ENCODE results near the gene CDRT15.
A peak's percentile ranks its signal among the peaks of the same experiment; 100 is the strongest.
"Not testable (repeated sequence)": the region's sequence is repeated elsewhere in the genome, so short reads cannot be mapped to it uniquely, and the experiment has no call there.

CDRT15 gene

DNA sequence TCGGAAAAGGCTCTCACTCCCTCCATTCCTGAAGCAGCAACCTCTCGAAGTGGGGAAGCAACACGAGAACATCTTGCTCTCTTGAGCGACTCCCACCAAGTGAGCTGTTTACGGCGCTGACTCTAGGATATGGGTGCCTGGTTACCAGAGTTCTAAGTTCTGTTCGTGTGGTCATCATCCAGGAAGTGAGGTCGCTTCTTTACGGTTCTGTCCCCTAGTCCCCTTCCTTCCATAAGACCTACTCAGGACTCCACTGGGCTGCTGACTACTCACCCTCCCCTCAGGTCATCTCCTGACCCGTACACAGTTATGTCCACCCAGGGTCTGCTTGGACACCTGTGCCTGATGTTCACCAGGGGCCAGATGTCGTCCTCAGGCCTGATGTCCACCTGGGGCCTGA, at the start of gene CDRT15:
CDRT15 (minus strand) TSS at position 101 of the 400 bp plus-strand sequence; CDS start at position 72, 29 bp downstream.
- DNase-seq: not testable (repeated sequence)

DNA sequence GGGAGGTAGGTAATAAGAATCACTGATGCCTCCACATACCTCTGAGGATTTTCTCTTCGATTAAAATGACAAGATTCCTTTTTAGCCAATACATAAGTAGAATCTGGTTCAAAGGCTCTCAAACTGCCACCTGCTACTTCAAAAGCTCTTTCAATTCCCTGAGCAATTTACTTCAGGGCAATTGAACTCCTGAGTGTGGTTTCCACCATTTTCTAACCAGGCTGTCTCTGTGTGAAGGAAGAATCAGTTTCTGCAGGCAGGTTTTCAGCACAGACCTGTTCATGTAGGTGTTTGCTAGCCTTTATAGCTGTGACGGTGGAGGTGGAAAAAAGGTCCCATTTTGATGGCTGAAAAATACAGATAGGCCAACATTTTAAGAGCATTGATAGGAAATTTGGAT, 46.1 kb upstream of the CDRT15 start:
- DNase-seq: no peak

DNA sequence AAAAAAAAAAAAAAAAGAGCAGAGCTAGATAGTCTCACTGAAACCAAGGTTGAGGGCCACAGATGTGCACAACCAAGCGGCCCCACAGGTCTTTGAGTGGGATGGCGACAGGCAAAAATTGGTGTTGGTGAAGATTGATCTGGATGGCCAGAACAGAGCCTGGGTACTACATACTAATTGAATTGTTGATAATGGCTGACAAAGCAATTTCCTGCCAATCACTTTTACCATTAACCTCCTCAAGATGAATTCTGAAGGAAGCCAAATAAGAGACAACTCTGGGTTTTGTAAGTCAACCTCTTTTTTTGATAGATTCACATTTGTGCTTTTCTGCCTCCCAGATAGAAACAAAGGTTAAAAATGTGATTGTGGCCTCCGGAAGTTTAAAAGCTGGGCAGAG, 44.9 kb upstream of the CDRT15 start:
- DNase-seq: no peak

DNA sequence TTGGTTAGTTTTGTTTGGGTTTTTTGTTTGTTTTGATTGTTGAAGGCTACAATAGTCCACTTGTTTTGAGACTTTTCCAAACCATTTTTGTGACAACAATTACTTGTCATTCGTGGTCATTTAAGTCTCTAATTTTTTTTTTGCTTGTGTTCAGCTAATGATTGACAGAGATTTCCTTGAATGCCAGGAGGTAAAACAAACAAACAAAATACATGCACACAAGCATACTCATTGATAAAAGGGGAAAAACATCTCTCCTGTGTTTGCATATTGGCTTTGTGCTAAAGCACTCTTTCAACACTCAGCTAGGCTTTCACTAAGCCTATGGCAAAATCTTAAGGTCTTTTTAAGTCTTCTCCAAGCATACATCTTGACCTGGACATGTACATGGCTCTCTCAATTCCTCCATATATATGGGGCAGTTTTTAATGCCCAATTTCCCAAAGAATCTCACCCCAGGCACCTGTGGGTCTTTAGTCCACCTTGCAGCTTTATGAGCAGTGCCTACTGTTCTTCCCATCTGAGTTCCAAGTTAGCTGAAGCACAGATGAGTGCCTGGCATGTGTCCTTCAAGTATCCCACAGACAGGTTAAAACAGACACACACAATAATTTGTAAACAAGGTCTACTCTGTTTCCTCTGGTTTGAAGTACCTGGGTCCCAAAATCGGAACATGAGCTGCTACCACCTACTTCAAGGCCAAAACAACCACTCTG, 40.0 kb upstream of the CDRT15 start:
- DNase-seq: no peak

DNA sequence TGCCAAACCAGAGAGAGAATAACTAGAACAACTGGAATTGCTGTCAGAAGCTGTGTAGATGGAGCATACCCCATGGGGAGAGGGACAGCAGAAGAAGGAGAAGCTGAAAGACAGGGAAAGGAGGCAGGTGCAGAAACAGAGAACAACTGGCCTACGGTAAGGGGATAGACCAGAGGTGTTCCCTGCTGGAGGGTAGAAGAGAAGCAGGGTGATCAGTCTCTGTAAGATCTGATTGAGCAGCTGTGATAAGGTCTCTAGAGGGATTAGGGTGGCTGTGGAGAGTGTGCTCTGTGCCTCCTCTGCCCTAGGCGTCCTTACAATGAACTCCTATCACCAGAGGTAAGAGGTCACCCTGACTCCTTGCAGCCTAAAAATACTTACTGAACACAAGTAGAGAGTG, 33.8 kb upstream of the CDRT15 start:
- DNase-seq: no peak

DNA sequence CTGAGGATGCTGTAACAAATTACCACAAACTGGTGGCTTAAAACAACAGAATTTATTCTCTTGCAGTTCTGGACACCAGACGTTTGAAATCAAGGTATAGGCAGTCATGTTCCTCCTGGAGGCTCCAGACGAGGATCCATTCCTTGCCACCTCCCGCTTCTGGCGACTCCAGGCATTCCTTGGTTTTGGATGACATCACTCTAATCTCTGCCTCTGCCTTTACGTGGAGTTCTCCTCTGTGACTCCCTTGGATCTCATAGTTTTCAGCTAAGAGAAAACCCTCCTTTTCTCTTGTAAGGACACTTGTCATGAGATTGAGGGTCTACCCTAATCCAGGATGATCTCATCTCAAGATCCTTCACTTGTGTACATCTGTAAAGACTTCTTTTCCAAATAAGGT, 32.8 kb upstream of the CDRT15 start:
- DNase-seq: no peak

DNA sequence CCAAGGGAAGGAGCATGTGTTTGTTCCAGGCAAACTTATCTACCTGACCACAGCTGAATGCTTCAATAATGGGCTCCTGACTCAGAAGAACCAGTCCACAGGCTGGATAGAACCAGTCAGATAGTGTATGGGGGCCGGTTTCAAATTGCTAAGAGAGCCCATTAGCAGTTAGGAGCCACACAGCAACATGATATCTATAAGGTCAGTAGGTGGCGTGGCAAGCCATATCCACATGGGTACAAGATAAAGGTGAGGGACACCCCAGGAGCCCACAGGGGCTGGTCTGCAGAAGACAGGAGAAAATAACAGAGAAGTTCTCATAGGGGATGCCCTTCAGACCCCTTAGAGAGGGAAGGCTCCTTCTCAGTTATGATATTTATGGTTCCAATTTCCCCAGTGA, 31.6 kb upstream of the CDRT15 start:
- DNase-seq: peak; percentile 7

DNA sequence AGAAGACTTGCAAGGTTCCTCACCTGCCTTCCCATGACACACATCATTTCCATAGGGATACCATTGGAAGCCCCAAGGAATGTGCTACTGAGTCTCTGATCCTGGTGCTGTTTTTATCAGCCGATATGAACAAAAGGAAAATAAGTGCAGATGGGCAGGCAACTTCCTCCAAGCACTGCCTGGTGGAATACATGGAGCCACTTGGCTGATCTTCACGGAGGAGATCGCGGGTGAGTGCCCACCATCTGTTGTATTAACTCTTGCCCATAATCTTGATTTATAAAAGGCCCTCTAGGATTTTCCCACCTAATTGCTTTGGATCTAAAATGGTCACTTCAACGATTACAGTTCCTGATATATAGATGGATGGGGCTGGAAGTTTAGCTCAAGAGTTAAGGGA, 24.7 kb upstream of the CDRT15 start:
- DNase-seq: no peak

DNA sequence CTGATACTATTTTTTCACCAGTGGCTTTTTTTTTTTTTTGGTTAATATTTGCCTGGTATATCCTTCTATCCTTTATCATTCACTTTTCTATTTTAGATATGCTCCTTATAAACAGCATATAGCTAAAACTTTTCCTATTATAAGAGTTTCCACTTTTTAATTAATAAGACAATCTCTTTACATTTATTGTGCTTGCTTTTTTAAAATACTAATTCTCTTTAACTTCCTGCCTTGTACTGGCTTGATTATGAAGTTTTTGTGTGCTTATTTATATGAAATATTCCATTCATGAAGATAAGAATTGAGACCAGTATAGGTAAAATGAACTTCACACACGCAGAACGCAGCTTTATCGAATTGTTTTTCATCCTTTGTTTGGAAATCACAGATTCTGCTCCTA, 9.0 kb upstream of the CDRT15 start:
- no peak for DNase-seq

DNA sequence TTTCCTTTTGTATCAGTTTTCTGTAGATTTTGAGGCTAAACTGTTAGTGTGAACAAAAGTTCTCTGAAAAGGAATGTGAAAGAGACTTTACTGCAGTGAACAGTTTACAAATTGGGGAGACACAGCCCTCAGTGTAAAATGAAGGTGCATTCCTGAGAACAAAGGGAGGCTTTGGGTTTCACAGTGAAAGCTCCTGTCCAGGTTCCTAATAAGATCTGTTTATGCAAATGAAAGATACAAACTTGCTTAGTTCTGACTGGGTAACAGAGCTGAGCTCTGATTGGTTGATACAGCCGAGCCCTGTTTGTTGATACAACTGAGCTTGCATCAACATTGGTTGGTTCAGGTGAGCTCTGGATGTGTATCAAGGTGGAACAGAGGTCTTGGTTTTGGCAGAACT, 8.3 kb upstream of the CDRT15 start:
- DNase-seq: no peak

DNA sequence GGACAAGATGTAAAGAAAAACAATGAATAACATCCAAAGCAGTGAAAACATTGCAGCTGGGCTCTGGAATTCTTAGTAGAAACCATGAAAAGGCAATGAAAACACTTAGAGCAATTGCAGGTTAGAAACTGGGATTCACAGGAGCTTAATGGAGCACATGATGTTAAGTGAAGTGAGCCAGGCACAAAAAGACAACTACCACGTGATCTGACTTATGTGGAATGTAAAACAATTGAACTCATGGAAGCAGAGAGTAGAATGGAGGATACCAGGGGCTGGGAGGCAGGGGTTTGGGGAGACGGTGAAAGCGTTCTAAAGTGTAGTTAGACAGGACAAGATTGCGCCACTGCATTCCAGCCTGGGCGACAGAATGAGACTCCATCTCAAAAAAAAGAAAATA, 2.6 kb upstream of the CDRT15 start:
- DNase-seq: not testable (repeated sequence)

DNA sequence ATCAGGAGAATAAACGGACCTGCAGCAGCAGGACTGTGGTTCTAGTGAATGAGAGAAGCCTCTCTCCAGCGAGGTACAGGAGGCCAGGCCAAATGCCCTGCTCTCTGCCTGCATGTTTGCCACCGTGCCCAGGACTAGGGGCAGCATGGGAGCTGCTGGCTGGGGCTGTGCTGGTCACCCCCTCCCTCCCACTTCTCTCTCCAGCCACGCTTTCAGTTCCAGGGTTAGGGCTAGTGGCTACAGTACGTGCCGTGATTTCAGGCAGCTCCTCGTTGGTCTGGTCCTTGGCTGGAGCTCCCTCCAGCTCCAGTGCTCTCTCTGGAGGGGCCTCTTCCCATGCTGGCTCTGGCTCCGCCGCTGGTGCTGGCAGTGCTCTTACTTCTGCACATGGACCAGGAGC, 630 bp downstream of the CDRT15 start:
- DNase-seq: not testable (repeated sequence)

DNA sequence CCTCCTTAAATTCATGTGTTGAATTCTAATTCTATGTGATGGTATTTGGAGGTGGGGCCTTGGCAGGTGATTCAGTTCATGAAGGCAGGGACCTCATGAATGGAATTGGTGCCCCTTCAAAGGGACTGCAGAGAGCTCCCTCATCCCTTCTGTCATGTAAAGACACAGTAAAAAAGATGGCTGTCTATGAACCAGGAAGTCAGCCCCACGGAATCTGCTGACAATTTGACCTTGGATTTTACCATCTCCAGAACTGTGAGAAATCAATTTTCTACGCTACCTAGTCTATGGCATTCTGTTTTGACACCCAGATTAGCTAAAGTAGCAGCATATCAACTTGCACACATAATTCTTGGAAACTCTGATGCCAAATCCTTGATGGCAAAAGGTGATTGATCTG, 1.6 kb downstream of the CDRT15 start:
- DNase-seq: not testable (repeated sequence)

DNA sequence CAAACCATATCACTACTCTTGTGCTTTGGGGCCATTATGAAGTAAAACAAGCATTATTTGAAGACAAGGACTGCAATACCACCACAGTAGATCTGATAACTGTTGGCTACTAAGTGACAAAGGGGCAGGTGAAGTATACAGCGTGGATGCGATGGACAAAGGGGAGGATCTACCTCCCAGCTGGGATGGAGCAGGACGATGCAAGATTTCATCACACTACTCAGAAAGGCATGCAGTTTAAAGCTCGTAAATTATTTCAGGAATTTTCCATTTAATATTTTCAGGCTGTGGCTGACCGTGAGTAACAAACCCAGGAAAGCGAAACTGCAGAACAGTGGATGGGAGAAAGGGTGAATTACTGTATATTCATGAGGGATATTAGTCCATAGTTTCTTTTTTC, 5.5 kb downstream of the CDRT15 start:
- not testable (repeated sequence) for DNase-seq

DNA sequence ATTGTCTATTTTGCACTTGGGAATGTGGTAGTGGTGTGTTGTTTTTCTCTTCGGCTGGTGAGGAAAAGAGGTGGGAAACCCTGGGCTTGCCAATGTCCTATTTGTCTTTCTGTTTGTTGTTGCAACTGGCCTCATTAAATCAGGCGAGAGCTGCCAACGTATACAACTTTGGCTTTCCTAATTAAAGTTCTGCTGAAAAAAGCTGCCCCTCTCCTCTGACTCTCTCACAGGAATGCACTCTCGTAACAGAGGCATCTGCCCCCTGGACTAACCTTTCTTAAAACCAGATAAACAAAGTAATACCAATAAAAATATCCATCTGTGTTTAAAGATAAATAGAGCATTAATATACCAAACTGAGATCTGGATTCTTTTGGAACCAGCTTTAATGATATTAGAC, 7.8 kb downstream of the CDRT15 start:
- no peak for DNase-seq

DNA sequence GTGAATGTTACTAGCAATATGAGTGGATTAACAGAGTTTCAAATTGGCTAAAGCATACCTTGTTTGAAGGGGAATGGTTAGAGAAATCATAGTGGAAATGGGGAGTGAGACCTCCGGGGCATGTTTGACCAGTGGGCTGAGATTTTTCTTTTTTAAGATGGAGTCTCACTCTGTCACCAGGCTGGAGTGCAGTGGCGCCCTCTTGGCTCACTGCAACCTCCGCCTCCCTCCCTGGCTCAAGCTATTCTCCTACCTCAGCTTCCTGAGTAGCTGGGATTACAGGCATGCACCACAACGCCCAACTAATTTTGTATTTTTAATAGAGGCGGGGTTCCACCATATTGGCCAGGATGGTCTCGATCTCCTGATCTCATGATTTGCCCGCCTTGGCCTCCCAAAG, 9.6 kb downstream of the CDRT15 start:
- no peak for DNase-seq

DNA sequence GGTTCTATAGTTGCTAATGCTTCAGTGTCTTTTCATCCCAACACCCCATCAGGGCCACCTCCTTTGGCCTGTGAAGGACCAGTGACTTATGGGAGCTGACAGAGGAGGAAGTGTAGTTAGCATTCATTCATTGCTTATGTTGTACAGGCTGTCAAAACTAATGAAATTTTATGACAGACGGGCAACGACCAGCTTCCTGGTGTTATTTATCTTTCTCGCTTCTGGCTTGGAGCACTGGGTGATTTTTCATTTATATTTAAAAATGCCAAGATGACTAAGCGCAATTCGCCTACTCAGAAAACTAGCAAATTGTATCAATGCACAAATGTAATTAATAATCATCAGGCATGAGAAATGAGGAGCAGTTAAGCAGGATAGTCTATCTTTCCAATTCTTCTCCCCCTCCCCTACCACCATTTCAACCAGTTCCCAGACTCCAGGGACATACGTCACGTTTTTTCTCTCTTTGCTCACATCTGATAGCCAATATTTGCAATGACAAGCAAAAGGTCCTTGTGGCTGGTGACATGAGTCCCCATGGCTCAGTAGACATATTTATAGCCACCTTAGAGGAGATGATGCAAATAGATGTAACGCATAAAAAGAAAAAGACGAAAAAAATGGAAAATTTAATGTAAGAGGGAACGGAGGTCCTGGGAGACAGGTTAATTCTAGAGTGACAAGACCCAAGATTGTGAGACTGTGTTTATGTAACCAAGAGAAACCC, 11.2 kb downstream of the CDRT15 start:
- no peak for DNase-seq

DNA sequence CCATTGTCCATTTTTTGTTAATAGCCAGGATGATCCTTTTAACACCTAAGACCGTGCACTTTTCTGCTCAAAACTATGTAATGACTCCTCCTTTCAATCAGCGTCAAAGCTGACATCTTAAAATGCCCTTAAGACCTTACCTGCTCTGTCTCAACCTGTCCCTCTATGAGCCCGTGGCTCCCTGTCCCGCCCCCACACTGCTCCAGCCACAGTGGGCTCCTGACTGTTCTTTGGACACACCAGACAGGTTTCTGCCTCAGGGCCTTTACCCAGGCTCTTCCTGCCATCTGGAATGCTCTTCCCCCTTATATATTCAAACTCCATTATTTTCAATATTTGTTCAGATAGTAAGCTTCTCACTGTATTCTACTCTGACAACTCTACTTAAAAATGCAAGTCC, 14.1 kb downstream of the CDRT15 start:
- DNase-seq: no peak

DNA sequence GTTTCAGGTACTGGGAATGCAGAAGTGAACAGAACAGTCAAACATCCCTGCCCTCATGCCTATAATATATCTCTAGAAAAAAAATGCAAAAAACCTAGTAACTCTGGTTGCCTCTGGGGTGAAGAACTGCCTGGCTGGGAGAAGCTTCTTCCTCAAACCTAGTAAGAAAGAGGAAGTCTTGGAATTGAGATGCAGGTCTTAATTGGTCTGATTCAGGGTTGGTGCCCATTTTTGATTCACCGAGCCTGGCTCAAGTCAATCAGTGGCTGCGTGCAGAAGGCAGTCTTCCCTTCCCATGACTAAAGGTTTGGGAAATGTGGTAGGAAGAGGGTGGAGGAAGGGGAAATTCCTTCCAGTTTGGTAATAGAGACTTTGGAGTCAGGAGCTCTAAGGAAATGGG, 22.4 kb downstream of the CDRT15 start:
- no peak for DNase-seq

DNA sequence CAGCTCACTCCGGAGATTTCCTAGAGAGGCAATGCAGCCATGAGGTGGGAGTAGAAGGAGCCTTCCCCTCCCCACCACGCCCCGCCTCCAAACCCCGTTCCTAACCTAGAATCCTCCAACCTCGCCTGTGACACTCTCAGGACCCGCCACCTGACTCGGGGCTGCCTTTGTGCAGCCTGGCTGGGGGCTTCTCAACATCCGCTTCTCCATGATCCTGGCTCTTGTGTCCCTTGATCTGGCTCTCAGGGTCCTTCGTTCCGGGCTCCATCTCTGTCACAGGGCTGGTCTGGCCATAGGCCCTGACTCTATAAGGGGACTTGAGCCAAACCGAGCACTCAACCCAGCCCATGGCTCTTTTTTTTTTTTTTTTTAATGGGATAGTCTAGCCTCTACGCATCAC, 24.3 kb downstream of the CDRT15 start:
- DNase-seq: no peak

DNA sequence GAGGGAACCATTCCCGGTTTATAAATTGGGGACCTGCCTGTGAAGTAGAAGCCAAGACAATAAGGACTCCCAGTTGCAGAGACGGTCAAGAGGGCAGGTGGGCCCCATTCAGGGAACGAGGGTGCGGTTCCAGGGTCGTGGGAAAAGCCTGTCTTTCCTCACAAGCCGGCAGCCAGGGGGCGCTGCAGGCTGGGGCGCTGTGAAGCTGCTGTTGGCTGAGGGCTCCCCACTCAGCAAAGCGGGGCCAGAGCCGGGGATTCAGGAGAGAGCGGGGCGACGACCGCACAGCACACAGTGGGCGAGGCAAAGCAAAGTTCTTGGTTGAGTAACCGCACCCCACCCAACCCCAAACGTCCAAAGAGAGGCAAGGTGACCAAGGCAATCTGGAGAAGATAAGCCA, 24.9 kb downstream of the CDRT15 start:
- peak; percentile 36 for DNase-seq

DNA sequence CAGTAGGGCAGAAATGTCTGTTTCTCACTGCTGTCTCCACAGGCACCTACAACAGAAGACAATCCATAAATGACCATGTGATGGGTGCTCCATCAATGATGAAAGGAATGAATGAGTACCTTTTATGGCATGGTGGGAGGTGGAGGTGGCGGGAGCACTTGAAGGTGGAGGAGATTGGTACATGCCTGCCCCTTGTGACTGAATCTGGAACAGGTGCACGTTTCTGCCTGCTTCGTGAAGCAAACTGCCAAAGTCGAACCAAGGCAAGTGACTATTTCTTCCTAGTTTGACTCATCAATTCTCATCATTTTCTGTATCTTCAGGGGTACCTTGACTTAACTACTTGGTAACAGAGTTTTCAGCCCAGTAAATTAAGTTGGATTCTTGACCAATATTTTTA, 25.4 kb downstream of the CDRT15 start:
- DNase-seq: peak; percentile 41

DNA sequence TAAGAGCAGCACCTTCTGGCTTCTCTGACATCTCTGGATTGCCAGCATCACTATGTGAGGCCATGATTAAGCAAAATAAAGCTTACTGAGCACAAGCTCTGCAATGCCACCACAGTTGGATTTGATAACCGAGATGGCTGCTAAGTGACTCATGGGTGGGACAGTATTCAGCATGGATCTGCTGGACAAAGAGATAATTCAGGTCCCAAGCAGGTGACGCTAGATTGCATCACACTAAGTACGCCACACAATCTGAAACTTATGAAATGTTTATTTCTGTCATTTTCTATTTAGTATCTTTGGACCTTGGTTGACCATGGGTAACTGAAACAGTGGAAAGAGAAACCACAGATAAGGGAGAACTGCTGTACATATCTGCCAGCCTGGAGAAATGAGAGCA, 27.4 kb downstream of the CDRT15 start:
- DNase-seq: no peak

DNA sequence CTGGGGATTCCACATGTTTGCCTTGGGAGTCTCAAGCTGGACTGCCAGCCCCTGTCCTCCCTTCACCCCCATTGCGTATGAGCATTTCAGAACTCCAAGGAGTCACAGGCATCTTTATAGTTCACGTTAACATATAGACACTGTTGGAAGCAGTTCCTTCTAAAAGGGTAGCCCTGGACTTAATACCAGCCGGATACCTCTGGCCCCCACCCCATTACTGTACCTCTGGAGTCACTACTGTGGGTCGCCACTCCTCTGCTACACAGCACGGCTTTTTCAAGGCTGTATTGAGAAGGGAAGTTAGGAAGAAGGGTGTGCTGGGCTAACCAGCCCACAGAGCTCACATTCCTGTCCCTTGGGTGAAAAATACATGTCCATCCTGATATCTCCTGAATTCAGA, 28.9 kb downstream of the CDRT15 start:
- no peak for DNase-seq

DNA sequence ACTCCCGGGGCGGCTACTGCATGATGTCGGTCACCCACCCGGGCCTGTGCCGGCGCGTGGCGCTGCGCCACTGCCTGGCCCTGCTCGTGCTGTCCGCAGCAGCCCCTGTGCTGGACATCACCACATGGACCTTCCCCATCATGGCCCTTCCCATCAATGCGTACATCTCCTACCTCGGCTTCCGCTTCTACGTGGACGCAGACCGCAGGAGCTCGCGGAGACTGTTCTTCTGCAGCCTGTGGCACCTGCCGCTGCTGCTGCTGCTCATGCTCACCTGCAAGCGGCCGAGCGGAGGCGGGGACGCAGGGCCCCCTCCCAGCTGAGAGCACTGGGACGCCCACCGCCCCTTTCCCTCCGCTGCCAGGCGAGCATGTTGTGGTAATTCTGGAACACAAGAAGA, 29.8 kb downstream of the CDRT15 start:
- no peak for DNase-seq

All from activated CD4-positive, alpha-beta T cell treated with anti-CD3 and anti-CD28 coated beads, Interleukin-2, Interleukin-6, amounts not matched to agents 100 ng/mL and 50 ng/mL, durations not matched to agents 16 hours and 8 hours (primary cell).